ENCODE results near the gene APCDD1. TPM values are rescaled to one million over a fixed set of nuclear protein-coding genes. Genes with fewer than 3 reads are reported as not detected.
A peak's percentile ranks its signal among the peaks of the same experiment; 100 is the strongest.

APCDD1 gene
- total and polyA plus RNA-seq, 2 of the 13 experiments (the other 11 are each of a cell fraction or from before 2014, with no cell fraction given) = 2.1 to 8.6 TPM

DNA sequence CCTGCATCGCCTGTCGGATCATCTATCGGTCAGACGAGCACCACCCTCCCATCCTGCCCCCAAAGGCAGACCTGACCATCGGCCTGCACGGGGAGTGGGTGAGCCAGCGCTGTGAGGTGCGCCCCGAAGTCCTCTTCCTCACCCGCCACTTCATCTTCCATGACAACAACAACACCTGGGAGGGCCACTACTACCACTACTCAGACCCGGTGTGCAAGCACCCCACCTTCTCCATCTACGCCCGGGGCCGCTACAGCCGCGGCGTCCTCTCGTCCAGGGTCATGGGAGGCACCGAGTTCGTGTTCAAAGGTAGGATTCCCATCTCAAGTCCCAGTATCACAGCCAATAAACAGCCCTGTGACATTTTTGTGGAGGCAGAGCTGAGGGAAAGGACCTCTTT is 31.0 kb downstream of the APCDD1 start:
- no peak for DNase-seq (ENCODE audit: low spot score)
- no peaks in the 10 kb centered on the region for H4K20me1 ChIP-seq (ENCODE audit: insufficient read depth, low read length)
- TF ChIP-seq POLR2AphosphoS5 (IDR thresholded peaks at IDR 0.05; ENCODE audit: low read depth, low read length) (no peak), AGO2 (optimal IDR thresholded peaks at IDR 0.05; ENCODE audit: low read depth, low read length) (peak; percentile 41)
- intact Hi-C loops (cut with micrococcal nuclease; ENCODE audit: unreplicated experiment) = no loop called here
- WGBS (ENCODE audit: low lambda C conversion rate) = 83% methylated on average over 19 of the region's 20 CpGs
- H3K4me2 ChIP-seq (ENCODE audit: low read depth, low read length) = no peak overlapping the region
- H3K36me3 ChIP-seq (replicated peaks in 1 of 2; ENCODE audit: control insufficient read depth in 1 of 2, insufficient read depth in 2 of 2, low read length in 2 of 2) = no peaks in the 10 kb centered on the region
- no peaks in the 10 kb centered on the region for H3K27me3 ChIP-seq (ENCODE audit: control insufficient read depth in 1 of 2, insufficient read depth in 2 of 2, low read length in 2 of 2)
- H3K4me1 ChIP-seq (ENCODE audit: insufficient read depth, low read length) = peaks cover 4% of the 10 kb centered on the region
- no peak overlapping the region for H2AFZ ChIP-seq (ENCODE audit: low read length)
- CTCF ChIA-PET (ENCODE audit: low intra/inter-chr PET ratio, low total read pairs) = no interaction called here
- H3K9me3 ChIP-seq (ENCODE audit: low read length) = no peaks in the 10 kb centered on the region
- no peak overlapping the region for H3K9ac ChIP-seq (ENCODE audit: insufficient read depth, low read depth, low read length)
- ATAC-seq = no peak
- no peak overlapping the region for H3K4me3 ChIP-seq (replicated peaks in 1 of 3; ENCODE audit: insufficient read depth in 1 of 3, low read depth in 2 of 3, low read length in 3 of 3)
- in situ Hi-C loops (cut with HindIII; ENCODE audit: extremely low pct_ligation_motif_present, low pct_unique_long_range_greater_than_20kb) = no loop called here
- no peaks in the 10 kb centered on the region for H3K79me2 ChIP-seq (ENCODE audit: insufficient read depth, low read length)
- POLR2A ChIA-PET = no interaction called here
- no peak for FAIRE-seq
- no TSS peak for BruUV-seq (replicated peaks)
- no peak overlapping the region for H3K27ac ChIP-seq (ENCODE audit: extremely low read length, insufficient read depth, low read length)

DNA sequence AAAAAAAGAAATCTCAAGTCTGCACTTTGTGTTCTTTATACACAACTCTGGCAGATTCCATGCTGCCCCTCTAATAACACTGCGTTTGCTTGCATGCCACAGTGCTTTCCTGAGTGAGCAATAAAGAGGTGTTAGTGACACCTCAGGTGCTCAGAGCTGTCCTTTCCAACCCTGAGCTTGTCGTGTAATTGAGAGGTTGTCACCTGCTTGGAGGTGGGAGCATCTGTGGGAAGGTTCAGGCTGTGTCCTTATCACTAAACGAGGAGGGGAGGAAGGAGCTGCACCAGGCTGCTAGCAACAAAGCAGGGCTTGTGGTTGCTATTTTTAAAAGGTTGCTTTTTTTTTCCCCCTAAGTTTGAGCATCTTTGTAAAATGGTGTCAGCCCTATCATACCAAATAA is 31.9 kb downstream of the APCDD1 start:
- Histone ChIP-seq H3K9ac (ENCODE audit: insufficient read depth, low read depth, low read length) (no peak overlapping the region), H3K4me2 (ENCODE audit: low read depth, low read length) (no peak overlapping the region), H3K27ac (ENCODE audit: extremely low read length, insufficient read depth, low read length) (no peak overlapping the region), H3K9me3 (ENCODE audit: low read length) (no peaks in the 10 kb centered on the region), H3K27me3 (ENCODE audit: control insufficient read depth in 1 of 2, insufficient read depth in 2 of 2, low read length in 2 of 2) (no peaks in the 10 kb centered on the region), H3K4me3 (replicated peaks in 1 of 3; ENCODE audit: insufficient read depth in 1 of 3, low read depth in 2 of 3, low read length in 3 of 3) (no peak overlapping the region), H3K36me3 (replicated peaks in 1 of 2; ENCODE audit: control insufficient read depth in 1 of 2, insufficient read depth in 2 of 2, low read length in 2 of 2) (no peaks in the 10 kb centered on the region), H3K79me2 (ENCODE audit: insufficient read depth, low read length) (no peaks in the 10 kb centered on the region), H3K4me1 (ENCODE audit: insufficient read depth, low read length) (peaks cover 6% of the 10 kb centered on the region), H4K20me1 (ENCODE audit: insufficient read depth, low read length) (no peaks in the 10 kb centered on the region), H2AFZ (ENCODE audit: low read length) (no peak overlapping the region)
- POLR2A ChIA-PET = no interaction called here
- 30% methylated on average over 3 of the region's 3 CpGs for WGBS (ENCODE audit: low lambda C conversion rate)
- CTCF ChIA-PET (ENCODE audit: low intra/inter-chr PET ratio, low total read pairs) = no interaction called here
- no peak for FAIRE-seq
- intact Hi-C loops (cut with micrococcal nuclease; ENCODE audit: unreplicated experiment) (no loop called here), in situ Hi-C loops (cut with HindIII; ENCODE audit: extremely low pct_ligation_motif_present, low pct_unique_long_range_greater_than_20kb) (no loop called here)
- BruUV-seq (replicated peaks) = no TSS peak
- no peak for ATAC-seq
- TF ChIP-seq, protein P1, sequence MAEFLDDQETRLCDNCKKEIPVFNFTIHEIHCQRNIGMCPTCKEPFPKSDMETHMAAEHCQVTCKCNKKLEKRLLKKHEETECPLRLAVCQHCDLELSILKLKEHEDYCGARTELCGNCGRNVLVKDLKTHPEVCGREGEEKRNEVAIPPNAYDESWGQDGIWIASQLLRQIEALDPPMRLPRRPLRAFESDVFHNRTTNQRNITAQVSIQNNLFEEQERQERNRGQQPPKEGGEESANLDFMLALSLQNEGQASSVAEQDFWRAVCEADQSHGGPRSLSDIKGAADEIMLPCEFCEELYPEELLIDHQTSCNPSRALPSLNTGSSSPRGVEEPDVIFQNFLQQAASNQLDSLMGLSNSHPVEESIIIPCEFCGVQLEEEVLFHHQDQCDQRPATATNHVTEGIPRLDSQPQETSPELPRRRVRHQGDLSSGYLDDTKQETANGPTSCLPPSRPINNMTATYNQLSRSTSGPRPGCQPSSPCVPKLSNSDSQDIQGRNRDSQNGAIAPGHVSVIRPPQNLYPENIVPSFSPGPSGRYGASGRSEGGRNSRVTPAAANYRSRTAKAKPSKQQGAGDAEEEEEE (CRISPR knock-in tag; IDR thresholded peaks at IDR 0.05; ENCODE audit: borderline replicate concordance) = no peak
- TF ChIP-seq, protein P2, sequence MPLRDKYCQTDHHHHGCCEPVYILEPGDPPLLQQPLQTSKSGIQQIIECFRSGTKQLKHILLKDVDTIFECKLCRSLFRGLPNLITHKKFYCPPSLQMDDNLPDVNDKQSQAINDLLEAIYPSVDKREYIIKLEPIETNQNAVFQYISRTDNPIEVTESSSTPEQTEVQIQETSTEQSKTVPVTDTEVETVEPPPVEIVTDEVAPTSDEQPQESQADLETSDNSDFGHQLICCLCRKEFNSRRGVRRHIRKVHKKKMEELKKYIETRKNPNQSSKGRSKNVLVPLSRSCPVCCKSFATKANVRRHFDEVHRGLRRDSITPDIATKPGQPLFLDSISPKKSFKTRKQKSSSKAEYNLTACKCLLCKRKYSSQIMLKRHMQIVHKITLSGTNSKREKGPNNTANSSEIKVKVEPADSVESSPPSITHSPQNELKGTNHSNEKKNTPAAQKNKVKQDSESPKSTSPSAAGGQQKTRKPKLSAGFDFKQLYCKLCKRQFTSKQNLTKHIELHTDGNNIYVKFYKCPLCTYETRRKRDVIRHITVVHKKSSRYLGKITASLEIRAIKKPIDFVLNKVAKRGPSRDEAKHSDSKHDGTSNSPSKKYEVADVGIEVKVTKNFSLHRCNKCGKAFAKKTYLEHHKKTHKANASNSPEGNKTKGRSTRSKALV (CRISPR knock-in tag; IDR thresholded peaks at IDR 0.05) = no peak
- no peak for DNase-seq (ENCODE audit: low spot score)

Data from HepG2 (cell line).